Large intestine (tissue), 3 donors: ENCODE measurements around the gene AP5S1. TPM values are rescaled to one million over a fixed set of nuclear protein-coding genes. Genes with fewer than 3 reads are reported as not detected.
"Not testable (repeated sequence)": the region's sequence is repeated elsewhere in the genome, so short reads cannot be mapped to it uniquely, and the experiment has no call there.

Source experiments
- DNase-seq, 2 donors: peaks; one replicate each; pipeline versions ENCODE4 v3.0.0 to v3.0.0-alpha.2; 2013
- H3K27ac ChIP-seq: one replicate; pipeline ENCODE4 v1.5.1; 2013; ENCODE audit warnings: low read length
- H3K27me3 ChIP-seq: 2 replicates; pipeline ENCODE4 v1.6.1; 2013; ENCODE audit warnings: low read length; ENCODE audit not compliant: control insufficient read depth, insufficient read depth
- H3K36me3 ChIP-seq: 2 replicates; pipeline ENCODE4 v1.6.1; 2013; ENCODE audit warnings: low read length; ENCODE audit not compliant: control insufficient read depth, insufficient read depth
- H3K4me1 ChIP-seq: one replicate; pipeline ENCODE4 v1.6.1; 2013; ENCODE audit warnings: low read length; ENCODE audit not compliant: control insufficient read depth, insufficient read depth
- H3K4me3 ChIP-seq: one replicate; pipeline ENCODE4 v1.5.1; 2013; ENCODE audit warnings: low read length
- H3K9me3 ChIP-seq: one replicate; pipeline ENCODE4 v1.6.1; 2013; ENCODE audit warnings: mild to moderate bottlenecking, low read depth, low read length, moderate library complexity; ENCODE audit not compliant: control insufficient read depth
- WGBS: methylation state at CpG from one replicate; pipeline ENCODE4 v1.1.5; 2013; ENCODE audit warnings: low lambda C conversion rate; ENCODE audit not compliant: insufficient coverage; 5-methylcytosine and 5-hydroxymethylcytosine counted together
- polyA plus RNA-seq: library from polyadenylated mRNA; unstranded; fragments of 120-200 nt; gene quantifications from one replicate; pipeline ENCODE4 v1.2.1, GENCODE V29; 2013

Gene AP5S1
- polyA plus RNA-seq, 1 donor = 8.2 TPM

GRCh38 chr20:3789201-3789600 lies 31.1 kb upstream of the AP5S1 start:
- not testable (repeated sequence) for H3K27me3 ChIP-seq, H3K27ac ChIP-seq, H3K4me3 ChIP-seq, DNase-seq
- H3K4me1 ChIP-seq = peaks cover 23% of the 10 kb centered on the region
- no CpG with 5 or more reads among the region's 4 CpGs for WGBS
- H3K36me3 ChIP-seq = peaks cover 13% of the 10 kb centered on the region
- H3K9me3 ChIP-seq = peaks cover 12% of the 10 kb centered on the region

GRCh38 chr20:3794168-3794567 lies 26.2 kb upstream of the AP5S1 start:
- not testable (repeated sequence) for H3K27me3 ChIP-seq, H3K36me3 ChIP-seq, H3K9me3 ChIP-seq, H3K4me3 ChIP-seq, DNase-seq, H3K27ac ChIP-seq
- peaks cover 29% of the 10 kb centered on the region for H3K4me1 ChIP-seq
- no CpG with 5 or more reads among the region's 3 CpGs for WGBS

GRCh38 chr20:3794701-3795420 lies 25.5 kb upstream of the AP5S1 start:
- Histone ChIP-seq H3K9me3 (no peaks in the 10 kb centered on the region), H3K27me3 (no peaks in the 10 kb centered on the region), H3K36me3 (no peaks in the 10 kb centered on the region), H3K4me1 (peaks cover 36% of the 10 kb centered on the region), H3K27ac (peak overlapping the region; percentile 88), H3K4me3 (peak overlapping the region; percentile 68)
- no CpG with 5 or more reads among the region's 25 CpGs for WGBS
- DNase-seq = no peak

GRCh38 chr20:3795511-3796468 lies 24.6 kb upstream of the AP5S1 start, which contains the start of gene CDC25B:
CDC25B (plus strand) TSS chr20:3796310; CDS start chr20:3796532, 222 bp downstream.
- Histone ChIP-seq H3K27ac (peak within 1 kb of the TSS; percentile 89), H3K4me1 (peaks cover 45% of the 10 kb centered on the region), H3K36me3 (peaks cover 8% of the 10 kb centered on the region), H3K9me3 (no peaks in the 10 kb centered on the region), H3K27me3 (no peaks in the 10 kb centered on the region), H3K4me3 (peak within 1 kb of the TSS; percentile 68)
- DNase-seq = peak; percentile 82 to 93
- WGBS = no CpG with 5 or more reads among the region's 69 CpGs

GRCh38 chr20:3796477-3797225 lies 23.7 kb upstream of the AP5S1 start:
- WGBS = no CpG with 5 or more reads among the region's 33 CpGs
- Histone ChIP-seq H3K27ac (peak overlapping the region; percentile 89), H3K27me3 (no peaks in the 10 kb centered on the region), H3K9me3 (no peaks in the 10 kb centered on the region), H3K4me1 (peaks cover 51% of the 10 kb centered on the region), H3K4me3 (peak overlapping the region; percentile 43), H3K36me3 (peaks cover 17% of the 10 kb centered on the region)
- peak in 1 of 2 donors; percentile 34 for DNase-seq

GRCh38 chr20:3797226-3797545 lies 23.2 kb upstream of the AP5S1 start:
- H3K36me3 ChIP-seq = peaks cover 22% of the 10 kb centered on the region
- peak overlapping the region; percentile 43 for H3K4me3 ChIP-seq
- H3K27me3 ChIP-seq = no peaks in the 10 kb centered on the region
- DNase-seq = no peak
- WGBS = no CpG with 5 or more reads among the region's 5 CpGs
- H3K27ac ChIP-seq = peak overlapping the region; percentile 89
- peaks cover 51% of the 10 kb centered on the region for H3K4me1 ChIP-seq
- H3K9me3 ChIP-seq = no peaks in the 10 kb centered on the region

GRCh38 chr20:3797592-3798372 lies 22.6 kb upstream of the AP5S1 start:
- peaks cover 51% of the 10 kb centered on the region for H3K4me1 ChIP-seq
- H3K27me3 ChIP-seq = no peaks in the 10 kb centered on the region
- peak; percentile 78 to 90 for DNase-seq
- H3K36me3 ChIP-seq = peaks cover 28% of the 10 kb centered on the region
- WGBS = 0% methylated on average over 1 of the region's 19 CpGs
- peak overlapping the region; percentile 43 for H3K4me3 ChIP-seq
- no peaks in the 10 kb centered on the region for H3K9me3 ChIP-seq
- peak overlapping the region; percentile 89 for H3K27ac ChIP-seq

GRCh38 chr20:3798373-3798768 lies 22.0 kb upstream of the AP5S1 start:
- H3K4me3 ChIP-seq = peak overlapping the region; percentile 4
- no peaks in the 10 kb centered on the region for H3K27me3 ChIP-seq
- peaks cover 34% of the 10 kb centered on the region for H3K36me3 ChIP-seq
- H3K4me1 ChIP-seq = peaks cover 51% of the 10 kb centered on the region
- no peaks in the 10 kb centered on the region for H3K9me3 ChIP-seq
- no CpG with 5 or more reads among the region's 5 CpGs for WGBS
- no peak for DNase-seq
- peak overlapping the region; percentile 89 for H3K27ac ChIP-seq

- no CpG with 5 or more reads among the region's 3 CpGs for WGBS
Measured at GRCh38 chr20:3798908-3799248, 21.5 kb upstream of the AP5S1 start.

More at GRCh38 chr20:3798908-3799248, 21.5 kb upstream of the AP5S1 start:
- Histone ChIP-seq H3K27ac (peak overlapping the region; percentile 89), H3K4me3 (no peak overlapping the region), H3K27me3 (no peaks in the 10 kb centered on the region), H3K4me1 (peaks cover 51% of the 10 kb centered on the region), H3K9me3 (no peaks in the 10 kb centered on the region), H3K36me3 (peaks cover 39% of the 10 kb centered on the region)
- no peak for DNase-seq
